ENCODE data around the gene BCAS3.

BCAS3 gene

DNA sequence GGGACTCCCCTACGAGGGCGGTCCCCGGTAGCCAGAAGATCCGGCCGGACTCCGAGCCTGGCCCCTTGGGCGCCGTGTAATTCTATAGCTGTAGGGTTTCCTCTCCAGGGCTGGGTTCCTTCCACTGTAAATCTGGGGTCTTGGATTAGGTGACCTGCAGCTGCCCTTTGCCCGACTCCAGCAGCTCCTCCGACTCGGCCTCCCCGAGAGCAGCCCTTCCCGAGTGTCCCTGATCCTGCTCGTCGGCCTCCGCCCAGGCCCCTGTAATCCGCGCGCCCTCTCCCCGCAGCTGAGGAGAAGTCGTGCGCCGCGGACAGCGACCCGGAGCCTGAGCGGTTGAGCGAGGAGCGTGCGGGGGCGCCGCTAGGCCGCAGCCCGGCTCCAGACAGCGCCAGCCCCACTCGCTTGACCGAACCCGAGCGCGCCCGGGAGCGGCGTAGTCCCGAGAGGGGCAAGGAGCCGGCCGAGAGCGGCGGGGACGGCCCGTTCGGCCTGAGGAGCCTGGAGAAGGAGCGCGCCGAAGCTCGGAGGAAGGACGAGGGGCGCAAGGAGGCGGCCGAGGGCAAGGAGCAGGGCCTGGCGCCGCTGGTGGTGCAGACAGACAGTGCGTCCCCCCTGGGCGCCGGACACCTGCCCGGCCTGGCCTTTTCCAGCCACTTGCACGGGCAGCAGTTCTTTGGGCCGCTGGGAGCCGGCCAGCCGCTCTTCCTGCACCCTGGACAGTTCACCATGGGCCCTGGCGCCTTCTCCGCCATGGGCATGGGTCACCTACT, 727.4 kb downstream of the BCAS3 start:
- no peak for DNase-seq

DNA sequence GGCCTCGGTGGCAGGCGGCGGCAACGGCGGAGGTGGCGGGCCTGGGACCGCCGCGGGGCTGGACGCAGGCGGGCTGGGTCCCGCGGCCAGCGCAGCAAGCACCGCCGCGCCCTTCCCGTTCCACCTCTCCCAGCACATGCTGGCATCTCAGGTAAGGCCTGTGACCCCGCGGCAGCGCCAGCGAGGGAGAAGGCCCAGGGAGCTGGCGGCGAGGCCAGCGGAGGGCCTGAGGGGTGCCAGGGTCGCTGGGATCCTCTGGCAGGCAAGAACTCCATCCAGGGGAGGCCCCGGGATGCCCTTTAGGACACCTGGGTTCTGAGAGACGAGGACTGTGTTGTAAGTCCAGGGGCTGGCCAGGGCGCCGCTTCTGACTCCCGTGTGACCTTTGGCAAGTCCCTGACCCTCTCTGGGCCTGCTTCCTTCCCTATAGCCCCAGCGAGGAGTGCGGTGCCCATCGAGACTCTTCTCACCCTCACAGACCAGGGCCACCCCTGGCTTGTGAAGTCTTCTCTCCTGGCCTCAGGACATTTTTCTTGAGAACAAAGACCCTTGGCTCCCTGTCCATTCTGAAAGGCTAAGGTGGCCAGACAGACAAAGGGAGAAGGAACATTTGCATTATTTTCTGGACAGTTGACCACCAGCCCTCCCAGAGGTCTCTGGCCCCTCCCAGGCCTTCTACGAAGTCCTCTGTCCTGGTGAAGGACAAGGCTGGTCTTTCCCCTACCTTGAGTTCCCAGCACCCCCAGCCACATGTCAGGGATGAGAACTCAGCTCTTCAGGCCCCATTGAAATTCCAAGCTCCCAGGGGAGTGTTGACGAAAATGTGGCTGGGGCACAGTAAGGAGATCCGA, 728.3 kb downstream of the BCAS3 start:
- DNase-seq: no peak

- DNase-seq: no peak
These were observed 728.8 kb downstream of the BCAS3 start for GRCh38 chr17:61406537-61406845.

DNA sequence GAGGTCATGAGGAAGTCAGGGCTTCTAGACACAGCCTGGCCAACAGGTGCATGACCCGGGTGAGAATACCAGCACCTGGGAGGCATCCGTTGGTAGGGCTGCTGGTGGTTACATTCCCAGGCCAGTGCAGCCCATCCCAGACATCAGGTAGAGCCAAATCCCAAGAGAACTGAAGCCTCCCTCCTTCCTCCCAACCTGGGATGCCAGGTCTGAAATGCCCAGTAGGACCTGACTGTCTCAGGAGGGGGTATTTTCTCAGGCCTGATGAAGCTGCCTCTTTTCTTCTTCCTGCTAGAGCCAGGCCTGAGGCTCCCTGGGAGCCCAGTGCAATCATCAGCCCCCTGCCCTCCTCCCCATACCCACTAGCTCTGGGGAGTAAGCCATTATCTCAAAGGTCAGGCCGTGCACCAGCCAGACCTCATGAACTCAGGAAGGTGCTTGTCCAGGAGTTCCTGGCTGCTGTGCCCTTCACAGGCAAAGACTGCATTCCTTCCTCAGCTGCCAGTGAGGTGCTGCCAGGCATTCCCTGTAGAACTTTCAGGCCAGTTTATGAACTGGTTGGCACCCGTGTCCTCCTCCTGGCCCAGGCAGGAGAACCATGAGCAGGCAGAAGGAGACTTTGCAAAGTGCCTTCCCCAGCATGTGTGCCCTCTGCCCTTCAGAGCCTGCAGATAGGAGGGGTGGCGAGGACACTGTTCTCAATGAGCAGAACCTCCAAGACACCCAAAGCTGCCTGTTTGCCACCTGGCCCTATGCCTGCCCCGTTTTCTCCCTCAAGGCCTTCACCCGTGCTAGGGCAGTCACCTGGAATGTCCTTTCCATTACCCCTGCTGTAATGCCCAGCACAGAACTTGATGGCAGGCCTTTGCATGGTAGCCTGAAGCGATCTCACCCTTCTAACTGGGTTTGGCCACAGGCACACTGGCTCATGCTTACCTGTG, 729.6 kb downstream of the BCAS3 start:
- no peak for DNase-seq

GRCh38 chr17:61408151-61409041, 730.7 kb downstream of the BCAS3 start:
- DNase-seq: no peak

GRCh38 chr17:61409301-61410112, 731.9 kb downstream of the BCAS3 start:
- no peak for DNase-seq

DNA sequence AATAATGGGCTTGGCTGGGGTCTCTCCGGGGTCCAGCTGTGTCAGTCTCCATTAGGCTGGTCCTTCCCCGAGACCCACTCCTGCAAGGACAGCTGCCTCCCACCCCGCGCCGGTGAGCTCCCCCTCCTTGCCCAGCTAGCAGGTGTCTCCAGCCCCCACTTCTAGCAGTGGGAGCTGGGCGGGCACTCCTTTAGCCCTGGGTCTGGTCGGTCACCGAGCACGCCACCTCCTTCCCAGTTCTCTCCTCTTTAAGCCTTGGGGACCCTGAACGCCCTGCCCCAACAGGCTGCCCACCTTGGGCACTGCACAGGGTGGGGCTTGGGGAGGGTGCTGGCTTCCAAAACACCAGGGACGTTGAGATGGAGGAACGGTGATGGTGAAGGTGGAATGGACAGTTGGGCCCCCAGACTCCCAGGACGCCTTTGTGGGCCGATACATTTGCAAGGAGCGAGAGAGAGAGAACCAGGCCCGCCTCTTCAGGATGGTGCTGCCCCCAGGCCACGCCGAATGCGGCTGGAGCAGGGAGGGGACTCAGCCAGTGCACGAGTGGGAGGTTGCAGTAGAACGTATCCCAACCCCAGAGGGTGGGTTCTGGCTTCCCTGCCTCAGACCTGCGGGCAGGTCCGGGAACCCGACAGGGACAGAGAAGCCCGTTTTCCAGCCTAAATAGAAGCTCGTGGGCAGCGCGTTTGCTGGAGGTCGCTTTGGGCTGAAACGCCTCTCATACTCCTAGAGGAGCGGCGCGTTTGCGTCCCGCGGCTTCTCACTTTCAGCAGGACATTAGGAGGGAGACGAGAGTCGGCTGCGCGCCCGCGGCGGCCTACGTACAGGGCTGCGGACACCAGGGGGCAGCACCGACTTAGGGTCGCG, 732.7 kb downstream of the BCAS3 start:
- no peak for DNase-seq

DNA sequence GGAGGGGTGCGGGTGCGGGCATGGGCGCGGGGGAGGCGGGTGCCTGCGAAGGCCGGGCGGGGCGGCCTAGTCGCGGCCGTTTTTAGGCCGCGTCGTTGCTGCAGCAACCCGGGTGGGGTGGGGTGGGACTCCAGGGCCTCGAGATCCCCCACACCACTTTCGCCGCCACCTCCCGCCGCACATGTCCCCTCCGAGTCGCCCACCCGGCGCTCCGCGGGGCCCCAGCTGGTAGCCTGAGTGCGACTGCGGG, 733.3 kb downstream of the BCAS3 start:
- DNase-seq: no peak

GRCh38 chr17:61411261-61412142, 733.9 kb downstream of the BCAS3 start:
- DNase-seq: no peak

- no peak for DNase-seq
These were observed 734.6 kb downstream of the BCAS3 start for GRCh38 chr17:61412143-61412859.

- DNase-seq: no peak
These were observed 735.4 kb downstream of the BCAS3 start for GRCh38 chr17:61412860-61413660.

DNA sequence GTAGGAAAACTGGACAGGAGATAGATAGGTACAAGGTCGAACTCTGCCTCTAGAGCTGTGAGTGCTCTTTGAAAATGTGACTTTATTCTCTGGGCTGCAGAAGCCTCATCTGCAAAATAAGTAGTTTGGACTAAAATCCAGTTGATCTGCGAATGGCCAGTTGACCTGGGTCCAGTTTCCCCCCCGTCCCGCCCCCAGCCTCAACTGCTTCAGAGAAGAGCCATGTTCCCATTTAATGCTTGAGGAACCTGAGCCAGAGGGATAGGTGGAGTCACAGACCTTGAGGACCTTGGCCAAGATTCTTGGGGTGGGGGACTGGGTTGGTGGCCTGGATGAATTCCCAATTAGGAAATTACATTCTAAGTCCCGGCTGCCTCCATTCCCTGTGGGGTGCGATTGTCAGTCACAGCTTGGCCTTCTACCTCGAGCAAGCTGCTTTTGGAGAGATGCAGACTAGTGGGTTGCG, 736.0 kb downstream of the BCAS3 start:
- DNase-seq: no peak

- DNase-seq: no peak
These were observed 736.7 kb downstream of the BCAS3 start for GRCh38 chr17:61414141-61414935.

- no peak for DNase-seq
These were observed 737.2 kb downstream of the BCAS3 start for GRCh38 chr17:61414936-61415251.

DNA sequence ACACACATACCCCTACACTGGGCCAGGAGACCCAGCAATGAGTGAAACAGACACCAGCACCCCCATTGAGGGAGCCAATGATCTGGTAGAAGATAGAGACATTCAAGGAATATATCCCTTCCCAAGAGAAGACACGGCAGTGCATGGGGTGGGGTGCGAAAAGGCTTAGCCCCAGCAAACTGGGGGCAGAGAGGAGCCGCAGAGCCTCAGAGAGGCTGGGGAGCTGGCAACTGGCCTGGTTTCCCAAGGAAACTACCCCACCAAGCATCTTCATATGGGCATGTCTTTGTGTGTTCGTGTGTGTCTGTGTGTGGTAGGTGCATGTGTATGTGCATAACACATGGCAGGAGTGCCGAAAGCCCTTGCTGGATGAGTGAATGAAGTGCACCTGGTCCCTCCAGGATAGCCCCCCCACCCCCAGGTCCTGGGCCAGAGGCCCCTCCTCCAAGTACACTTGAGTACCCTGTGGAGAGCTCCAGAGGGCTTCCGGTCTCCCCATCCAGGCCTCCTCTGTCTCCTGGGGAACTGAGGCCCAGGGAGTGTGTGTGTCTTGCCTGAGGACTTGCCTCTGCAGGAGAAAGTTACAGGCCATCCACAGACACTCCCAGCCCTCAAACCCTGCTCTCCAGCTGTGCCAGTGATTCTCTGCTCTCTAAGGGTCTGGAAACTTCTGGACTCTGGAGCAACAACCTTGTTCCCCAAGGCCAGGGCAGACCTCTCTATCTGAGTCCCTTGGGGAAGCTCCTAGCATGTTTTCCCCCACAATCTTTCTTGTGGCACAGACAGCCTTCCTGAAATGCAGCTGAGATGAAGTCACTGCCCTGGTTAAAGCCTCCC, 737.9 kb downstream of the BCAS3 start:
- DNase-seq: no peak

GRCh38 chr17:61416211-61416539, 738.5 kb downstream of the BCAS3 start:
- no peak for DNase-seq
